Measurements from ENCODE around the gene STEAP3. TPM values are rescaled to one million over a fixed set of nuclear protein-coding genes. Genes with fewer than 3 reads are reported as not detected.

STEAP3 gene
- total RNA-seq, 1 experiment from 2014 or later = 15.4 TPM

GRCh38 chr2:119236796-119237195, 13.2 kb downstream of the STEAP3 start:
- Histone ChIP-seq H3K23ac (ENCODE audit: insufficient read length, low read depth, low read length) (no peak overlapping the region), H3K79me1 (ENCODE audit: insufficient read depth, low read depth, low read length, poor library complexity, severe bottlenecking) (no peaks in the 10 kb centered on the region), H3K56ac (ENCODE audit: insufficient read length, low read depth, low read length) (no peak overlapping the region), H3T11ph (ENCODE audit: low read length) (no peak overlapping the region), H3K9ac (ENCODE audit: extremely low read depth, insufficient read length, low read length) (no peak overlapping the region), H3K4me1 (ENCODE audit: insufficient read depth, low read length) (peaks cover 5% of the 10 kb centered on the region; the same call in 1 of the 2 replicates), H3K14ac (ENCODE audit: insufficient read depth, low read length) (no peak overlapping the region), H3K4ac (ENCODE audit: low read depth, low read length) (no peak overlapping the region), H3K18ac (ENCODE audit: insufficient read length, low read depth, low read length) (no peak overlapping the region), H3K79me2 (ENCODE audit: insufficient read depth, low read length) (no peaks in the 10 kb centered on the region), H2BK20ac (ENCODE audit: low read depth, low read length, poor library complexity, severe bottlenecking) (no peak overlapping the region), H3K27me3 (ENCODE audit: insufficient read depth, low read length) (no peaks in the 10 kb centered on the region), H4K5ac (ENCODE audit: insufficient read length, low read depth, low read length) (no peak overlapping the region), H2AK5ac (ENCODE audit: insufficient read length, low read length) (no peak overlapping the region), H2BK12ac (ENCODE audit: insufficient read length, low read depth, low read length) (no peak overlapping the region), H3K9me3 (ENCODE audit: control insufficient read depth, low read depth, low read length) (no peaks in the 10 kb centered on the region), H4K8ac (replicated peaks; ENCODE audit: insufficient read length, low read depth, low read length) (no peak overlapping the region), H4K20me1 (ENCODE audit: control insufficient read depth, insufficient read depth, insufficient read length) (no peaks in the 10 kb centered on the region), H3K4me2 (ENCODE audit: insufficient read depth, insufficient read length, low read length) (no peak overlapping the region), H2BK120ac (ENCODE audit: low read depth, low read length, poor library complexity, severe bottlenecking) (no peak overlapping the region), H3K27ac (ENCODE audit: insufficient read length, low read depth, low read length) (no peak overlapping the region), H2BK5ac (ENCODE audit: insufficient read length, low read length) (no peak overlapping the region), H3K23me2 (ENCODE audit: insufficient read length, low read depth, low read length, poor library complexity, severe bottlenecking) (no peaks in the 10 kb centered on the region), H4K91ac (ENCODE audit: insufficient read length, low read depth, low read length) (no peak overlapping the region), H2AFZ (ENCODE audit: low read length) (no peak overlapping the region), H2BK15ac (ENCODE audit: low read depth, low read length) (no peak overlapping the region)
- H3K27ac Mint-ChIP-seq = no peak overlapping the region
- H3K4me1 Mint-ChIP-seq = peaks cover 64 to 71% of the 10 kb centered on the region in 2 experiments
- no CpG with 5 or more reads among the region's 1 CpG for WGBS (ENCODE audit: extremely low coverage, insufficient read length, low lambda C conversion rate)
- H3K9me3 Mint-ChIP-seq = no peaks in the 10 kb centered on the region
- H3K27me3 Mint-ChIP-seq (ENCODE audit: low read depth) = peaks cover 3% of the 10 kb centered on the region; the same call in 1 of the 2 replicates
- no peak for DNase-seq
- H3K4me3 Mint-ChIP-seq = no peak overlapping the region
- TF ChIP-seq, protein P1, sequence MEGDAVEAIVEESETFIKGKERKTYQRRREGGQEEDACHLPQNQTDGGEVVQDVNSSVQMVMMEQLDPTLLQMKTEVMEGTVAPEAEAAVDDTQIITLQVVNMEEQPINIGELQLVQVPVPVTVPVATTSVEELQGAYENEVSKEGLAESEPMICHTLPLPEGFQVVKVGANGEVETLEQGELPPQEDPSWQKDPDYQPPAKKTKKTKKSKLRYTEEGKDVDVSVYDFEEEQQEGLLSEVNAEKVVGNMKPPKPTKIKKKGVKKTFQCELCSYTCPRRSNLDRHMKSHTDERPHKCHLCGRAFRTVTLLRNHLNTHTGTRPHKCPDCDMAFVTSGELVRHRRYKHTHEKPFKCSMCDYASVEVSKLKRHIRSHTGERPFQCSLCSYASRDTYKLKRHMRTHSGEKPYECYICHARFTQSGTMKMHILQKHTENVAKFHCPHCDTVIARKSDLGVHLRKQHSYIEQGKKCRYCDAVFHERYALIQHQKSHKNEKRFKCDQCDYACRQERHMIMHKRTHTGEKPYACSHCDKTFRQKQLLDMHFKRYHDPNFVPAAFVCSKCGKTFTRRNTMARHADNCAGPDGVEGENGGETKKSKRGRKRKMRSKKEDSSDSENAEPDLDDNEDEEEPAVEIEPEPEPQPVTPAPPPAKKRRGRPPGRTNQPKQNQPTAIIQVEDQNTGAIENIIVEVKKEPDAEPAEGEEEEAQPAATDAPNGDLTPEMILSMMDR (conservative IDR thresholded peaks at IDR 0.05) = no peak
- peaks cover 0 to 7% (median 1%) of the 10 kb centered on the region in 3 experiments; a peak in 2 of 7 replicates for H3K36me3 Mint-ChIP-seq (ENCODE audit: insufficient read depth in 1 of 3, low read depth in 3 of 3)
